Effector memory CD4-positive, alpha-beta T cell (primary cell): Measurements from ENCODE around the gene MUC21.

Experiments used
- DNase-seq, 3 donors: peaks; one replicate each; pipeline ENCODE4 v3.0.0-alpha.2; 2020
- H3K27ac ChIP-seq: 2 replicates; pipeline ENCODE4 v1.7.0; 2013; ENCODE audit warnings: mild to moderate bottlenecking, low read length, moderate library complexity; ENCODE audit not compliant: insufficient read depth, poor library complexity, severe bottlenecking
- H3K27me3 ChIP-seq: replicated peaks from 2 replicates; pipeline ENCODE4 v1.7.0; 2013; ENCODE audit warnings: mild to moderate bottlenecking, low read length; ENCODE audit not compliant: insufficient read depth, control insufficient read depth, poor library complexity, severe bottlenecking
- H3K36me3 ChIP-seq: 2 replicates; pipeline ENCODE4 v1.7.0; 2013; ENCODE audit warnings: mild to moderate bottlenecking, low read length, moderate library complexity; ENCODE audit not compliant: control insufficient read depth, insufficient read depth
- H3K4me1 ChIP-seq: 2 replicates; pipeline ENCODE4 v1.7.0; 2013; ENCODE audit warnings: low read length, mild to moderate bottlenecking; ENCODE audit not compliant: control insufficient read depth, insufficient read depth, poor library complexity, severe bottlenecking
- H3K4me3 ChIP-seq: 2 replicates; pipeline ENCODE4 v1.7.0; 2013; ENCODE audit warnings: low read length, low read depth, mild to moderate bottlenecking; ENCODE audit not compliant: insufficient read depth, poor library complexity, severe bottlenecking
- H3K9me3 ChIP-seq: 2 replicates; pipeline ENCODE4 v1.7.0; 2013; ENCODE audit warnings: mild to moderate bottlenecking, low read length, moderate library complexity; ENCODE audit not compliant: control insufficient read depth

The MUC21 gene

GRCh38 chr6:30948811-30949210 lies 34.7 kb upstream of the MUC21 start:
- no peak for DNase-seq
- Histone ChIP-seq H3K27ac (no peak overlapping the region), H3K4me1 (no peaks in the 10 kb centered on the region), H3K4me3 (no peak overlapping the region), H3K27me3 (peaks cover under 1% of the 10 kb centered on the region), H3K9me3 (no peaks in the 10 kb centered on the region), H3K36me3 (no peaks in the 10 kb centered on the region)

DNA sequence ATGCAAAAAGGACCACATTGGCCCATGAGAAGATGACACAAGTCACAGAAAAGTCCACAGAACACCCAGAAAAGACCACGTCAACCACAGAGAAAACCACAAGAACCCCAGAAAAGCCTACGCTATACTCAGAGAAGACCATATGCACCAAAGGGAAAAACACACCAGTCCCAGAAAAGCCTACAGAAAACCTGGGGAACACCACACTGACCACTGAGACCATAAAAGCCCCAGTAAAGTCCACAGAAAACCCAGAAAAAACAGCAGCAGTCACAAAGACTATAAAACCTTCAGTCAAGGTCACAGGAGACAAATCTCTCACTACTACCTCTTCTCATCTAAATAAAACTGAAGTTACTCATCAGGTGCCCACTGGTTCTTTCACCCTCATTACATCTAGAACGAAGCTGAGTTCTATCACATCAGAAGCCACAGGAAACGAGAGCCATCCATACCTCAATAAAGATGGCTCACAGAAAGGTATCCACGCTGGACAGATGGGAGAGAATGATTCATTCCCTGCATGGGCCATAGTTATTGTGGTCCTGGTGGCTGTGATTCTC lies 31.5 kb upstream of the MUC21 start:
- no peaks in the 10 kb centered on the region for H3K27me3 ChIP-seq
- H3K4me3 ChIP-seq: no peak overlapping the region
- no peaks in the 10 kb centered on the region for H3K36me3 ChIP-seq
- no peak for DNase-seq
- no peak overlapping the region for H3K27ac ChIP-seq
- peaks cover 9% of the 10 kb centered on the region for H3K4me1 ChIP-seq
- no peaks in the 10 kb centered on the region for H3K9me3 ChIP-seq

- H3K27me3 ChIP-seq: no peaks in the 10 kb centered on the region
- no peak for DNase-seq
- no peaks in the 10 kb centered on the region for H3K9me3 ChIP-seq
- peaks cover 9% of the 10 kb centered on the region for H3K4me1 ChIP-seq
- H3K36me3 ChIP-seq: no peaks in the 10 kb centered on the region
- H3K4me3 ChIP-seq: peak overlapping the region; percentile 56
- peak overlapping the region; percentile 37 for H3K27ac ChIP-seq
Observed at GRCh38 chr6:30954631-30955366, 28.7 kb upstream of the MUC21 start.

- Histone ChIP-seq H3K36me3 (no peaks in the 10 kb centered on the region), H3K4me1 (peaks cover 9% of the 10 kb centered on the region), H3K27ac (peak overlapping the region; percentile 37), H3K9me3 (no peaks in the 10 kb centered on the region), H3K4me3 (peak overlapping the region; percentile 56), H3K27me3 (no peaks in the 10 kb centered on the region)
- DNase-seq: peak; percentile 22 to 59 (median 56)
Observed at GRCh38 chr6:30955367-30956042, 28.0 kb upstream of the MUC21 start.

GRCh38 chr6:30957716-30958115 lies 25.8 kb upstream of the MUC21 start:
- Histone ChIP-seq H3K4me3 (no peak overlapping the region), H3K36me3 (no peaks in the 10 kb centered on the region), H3K4me1 (peaks cover 9% of the 10 kb centered on the region), H3K27ac (no peak overlapping the region), H3K9me3 (no peaks in the 10 kb centered on the region), H3K27me3 (no peaks in the 10 kb centered on the region)
- no peak for DNase-seq

- H3K27ac ChIP-seq: no peak overlapping the region
- no peaks in the 10 kb centered on the region for H3K36me3 ChIP-seq
- no peaks in the 10 kb centered on the region for H3K27me3 ChIP-seq
- H3K4me3 ChIP-seq: no peak overlapping the region
- H3K9me3 ChIP-seq: no peaks in the 10 kb centered on the region
- peaks cover 5% of the 10 kb centered on the region for H3K4me1 ChIP-seq
- DNase-seq: no peak
Observed at GRCh38 chr6:30960907-30961673, 22.4 kb upstream of the MUC21 start.

DNA sequence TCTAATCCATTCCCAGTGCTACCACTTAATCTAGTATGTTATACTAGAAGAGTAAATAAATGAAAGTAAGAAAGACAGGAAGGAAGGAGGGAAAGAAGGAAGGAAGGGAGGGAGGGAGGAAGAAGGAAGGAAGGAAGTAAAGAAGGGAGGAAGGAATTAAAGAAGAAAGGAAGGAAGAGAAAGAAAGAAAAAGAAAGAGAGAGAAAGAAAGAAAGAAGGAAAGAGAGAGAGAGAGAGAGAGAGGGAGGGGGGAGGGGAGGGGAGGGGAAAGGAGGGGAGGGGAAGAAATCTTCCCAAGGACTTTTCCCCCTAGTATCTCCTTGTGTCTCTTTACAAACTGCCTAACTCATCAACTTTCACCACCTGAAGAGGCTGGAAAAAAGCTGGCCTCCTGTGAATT lies 20.8 kb upstream of the MUC21 start:
- no peak overlapping the region for H3K27ac ChIP-seq
- no peaks in the 10 kb centered on the region for H3K36me3 ChIP-seq

DNA sequence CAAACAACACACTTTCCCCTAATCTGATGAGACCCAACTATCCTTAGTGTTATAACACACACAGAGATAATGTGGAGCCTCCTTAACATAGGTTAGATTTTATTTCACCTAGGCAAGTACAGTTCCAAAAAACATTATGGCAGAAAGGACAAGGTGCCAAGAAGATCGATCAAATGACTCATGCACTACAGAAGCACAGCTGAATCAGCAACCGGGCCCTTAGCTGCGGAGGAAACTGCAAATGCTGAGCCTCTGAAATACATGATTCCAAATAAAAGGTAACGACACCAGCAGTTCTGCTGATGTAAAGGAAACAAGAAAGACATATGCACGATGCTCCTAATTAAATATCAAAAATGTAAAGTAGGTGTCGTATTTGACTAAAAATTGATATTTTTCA lies 19.9 kb upstream of the MUC21 start:
- no peak for DNase-seq
- no peaks in the 10 kb centered on the region for H3K9me3 ChIP-seq
- no peaks in the 10 kb centered on the region for H3K27me3 ChIP-seq
- H3K27ac ChIP-seq: no peak overlapping the region
- H3K4me1 ChIP-seq: no peaks in the 10 kb centered on the region
- no peaks in the 10 kb centered on the region for H3K36me3 ChIP-seq
- no peak overlapping the region for H3K4me3 ChIP-seq

More for the DNA sequence above, 20.8 kb upstream of the MUC21 start:
- Histone ChIP-seq H3K27me3 (no peaks in the 10 kb centered on the region), H3K9me3 (no peaks in the 10 kb centered on the region), H3K4me1 (no peaks in the 10 kb centered on the region), H3K4me3 (no peak overlapping the region)
- DNase-seq: no peak

DNA sequence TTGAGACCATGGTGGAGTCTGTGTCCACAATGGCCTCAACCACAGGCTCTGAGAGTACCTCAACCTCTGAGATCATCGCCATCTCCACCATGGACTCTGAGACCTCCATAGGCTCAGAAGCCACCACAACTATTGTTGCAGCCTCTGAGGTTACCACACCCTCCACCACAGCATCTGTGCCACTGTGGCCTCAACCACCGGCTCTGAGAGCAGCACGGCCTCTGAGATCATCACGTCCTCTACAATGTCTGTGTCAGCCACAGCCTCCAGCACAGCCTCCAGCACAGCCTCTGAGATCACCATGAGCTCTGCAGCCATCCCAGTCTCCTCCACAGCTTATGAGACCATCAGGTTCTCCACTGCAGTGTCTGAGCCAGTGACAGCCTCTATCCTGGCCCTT lies 19.4 kb upstream of the MUC21 start:
- no peaks in the 10 kb centered on the region for H3K36me3 ChIP-seq
- H3K27ac ChIP-seq: no peak overlapping the region
- no peak overlapping the region for H3K4me3 ChIP-seq
- H3K9me3 ChIP-seq: no peaks in the 10 kb centered on the region
- H3K27me3 ChIP-seq: no peaks in the 10 kb centered on the region
- no peaks in the 10 kb centered on the region for H3K4me1 ChIP-seq
- DNase-seq: no peak
